ENCODE results near the gene AWAT2. TPM values are rescaled to one million over a fixed set of nuclear protein-coding genes. Genes with fewer than 3 reads are reported as not detected.

Gene AWAT2
- total and polyA plus RNA-seq, 9 of the 15 experiments (the other 6 are each of a cell fraction or from before 2014, with no cell fraction given) = not detected

DNA sequence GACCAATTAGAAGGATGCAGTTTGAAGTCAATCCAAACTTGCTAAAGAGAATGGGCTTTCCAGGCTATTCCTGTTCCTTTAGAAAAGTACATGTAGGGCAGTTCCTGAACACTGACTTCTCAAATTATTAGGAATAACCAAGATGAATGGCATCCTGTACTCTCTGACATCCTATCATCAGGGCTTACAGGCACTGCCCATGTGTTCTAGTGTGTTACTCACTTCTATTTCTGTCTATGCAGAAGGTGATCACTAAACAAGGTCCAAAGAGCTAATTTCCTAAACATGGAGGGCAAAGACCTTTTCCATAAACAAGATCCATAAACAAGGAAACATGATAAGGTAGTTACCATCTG lies 53.6 kb downstream of the AWAT2 start (continued):
- TF ChIP-seq REST (IDR thresholded peaks at IDR 0.05; ENCODE audit: borderline replicate concordance) (no peak), REST (CRISPR knock-in tag; IDR thresholded peaks at IDR 0.05; ENCODE audit: low read depth) (no peak), EP400 (IDR thresholded peaks at IDR 0.05) (no peak)
